H1 (cell line): ENCODE measurements around the gene THADA. TPM values are rescaled to one million over a fixed set of nuclear protein-coding genes. Genes with fewer than 3 reads are reported as not detected.

ENCODE experiments used
- CTCF ChIA-PET: fragments of 300-600 bp; sonication (Branson Sonifier 250); formaldehyde crosslinking; loops from one replicate; lab custom pipeline; 2021; ENCODE audit not compliant: partially characterized antibody; lab: Charles Lee
- POLR2A ChIA-PET: fragments of 300-600 bp; sonication (Branson Sonifier 250); formaldehyde crosslinking; loops from one replicate; lab custom pipeline; 2021; ENCODE audit warnings: inconsistent platforms; ENCODE audit not compliant: partially characterized antibody; lab: Charles Lee
- DNase-seq, 2 experiments: peaks; one replicate each; pipeline versions ENCODE4 v3.0.0 to v3.0.0-alpha.2; 2010 to 2022; ENCODE audit warnings: low spot score in 2 of 2, low read depth in 1 of 2, mixed read lengths in 1 of 2
- FAIRE-seq: peaks from 2 replicates; lab custom pipeline; 2011; peaks lifted over from hg19 to GRCh38; lab: Jason Lieb, UNC
- H2AFZ ChIP-seq: 2 replicates; pipeline ENCODE4 v1.8.1; 2012; ENCODE audit warnings: low read length, inconsistent platforms
- H2AK5ac ChIP-seq: 2 replicates; pipeline ENCODE4 v1.6.1; 2013; ENCODE audit warnings: low read depth, low read length
- H2BK120ac ChIP-seq: replicated peaks from 2 replicates; pipeline ENCODE3; 2013; ENCODE audit warnings: low read depth, low read length, inconsistent platforms
- H2BK12ac ChIP-seq: 2 replicates; pipeline ENCODE4 v1.6.1; 2013; ENCODE audit warnings: low read depth, low read length
- H2BK15ac ChIP-seq: 2 replicates; pipeline ENCODE4 v1.6.1; 2013; ENCODE audit warnings: low read length
- H2BK20ac ChIP-seq: 2 replicates; pipeline ENCODE4 v1.6.1; 2013; ENCODE audit warnings: low read length
- H2BK5ac ChIP-seq: 2 replicates; pipeline ENCODE4 v1.6.1; 2013; ENCODE audit warnings: low read depth, low read length
- H3K14ac ChIP-seq: 2 replicates; pipeline ENCODE4 v1.6.1; 2013; ENCODE audit warnings: inconsistent platforms; ENCODE audit not compliant: insufficient read length
- H3K18ac ChIP-seq: 2 replicates; pipeline ENCODE4 v1.6.1; 2013; ENCODE audit warnings: low read length; ENCODE audit errors: extremely low read depth
- H3K23ac ChIP-seq: 2 replicates; pipeline ENCODE4 v1.6.1; 2013; ENCODE audit warnings: inconsistent platforms; ENCODE audit not compliant: insufficient read length
- H3K23me2 ChIP-seq: 2 replicates; pipeline ENCODE4 v1.6.1; 2013; ENCODE audit warnings: low read depth, low read length
- H3K27ac ChIP-seq: 2 replicates; pipeline ENCODE4 v1.6.1; 2011; ENCODE audit warnings: low read depth, low read length, inconsistent platforms
- H3K27me3 ChIP-seq, 4 experiments: replicated peaks in 1 of 4; 1 replicate in 1 of 4; 2 replicates in 3 of 4; pipeline versions ENCODE4 v1.6.1 to v1.8.1; 2011 to 2013; ENCODE audit warnings: low read length in 3 of 4, mild to moderate bottlenecking in 3 of 4, inconsistent platforms in 2 of 4, mixed read lengths in 2 of 4, moderate library complexity in 1 of 4; ENCODE audit not compliant: control insufficient read depth in 3 of 4, insufficient read depth in 3 of 4; ENCODE audit errors: extremely low read depth in 1 of 4
- H3K36me3 ChIP-seq, 4 experiments: 2 replicates each; pipeline versions ENCODE4 v1.6.1 to v1.8.1; 2011 to 2013; ENCODE audit warnings: mild to moderate bottlenecking in 4 of 4, low read length in 3 of 4, moderate library complexity in 2 of 4, control low read depth in 1 of 4, inconsistent platforms in 1 of 4; ENCODE audit not compliant: insufficient read depth in 4 of 4, control insufficient read depth in 2 of 4
- H3K4ac ChIP-seq: replicated peaks from 2 replicates; pipeline ENCODE3; 2013; ENCODE audit warnings: low read length, low read depth, mixed read lengths, inconsistent platforms; ENCODE audit not compliant: insufficient read length
- H3K4me1 ChIP-seq, 4 experiments: replicated peaks in 1 of 4; 1 replicate in 1 of 4; 2 replicates in 3 of 4; pipeline versions ENCODE4 v1.6.1 to v1.8.1; 2011 to 2013; ENCODE audit warnings: low read length in 3 of 4, inconsistent platforms in 2 of 4, mixed read lengths in 1 of 4; ENCODE audit not compliant: insufficient read depth in 4 of 4, control insufficient read depth in 3 of 4
- H3K4me2 ChIP-seq, 2 experiments: 2 replicates each; pipeline versions ENCODE4 v1.6.1 to v1.8.1; 2011 to 2013; ENCODE audit warnings: low read depth in 2 of 2, low read length in 2 of 2, control low read depth in 1 of 2, inconsistent platforms in 1 of 2, mild to moderate bottlenecking in 1 of 2; ENCODE audit not compliant: insufficient read depth in 1 of 2
- H3K4me3 ChIP-seq, 4 experiments: fragments of 200-600, 300-600 bp in 1 of 4; sonication (generic), shearing (Covaris generic), sonication (Bioruptor Twin) in 1 of 4; 2 replicates each; pipeline versions ENCODE4 v1.5.1 to v1.8.1; 2011 to 2016; ENCODE audit warnings: low read length in 4 of 4, low read depth in 3 of 4, control low read depth in 2 of 4, inconsistent platforms in 2 of 4, mild to moderate bottlenecking in 2 of 4, mixed read lengths in 1 of 4, moderate library complexity in 1 of 4; ENCODE audit not compliant: insufficient read depth in 2 of 4; ENCODE audit errors: extremely low read depth in 1 of 4
- H3K56ac ChIP-seq: replicated peaks from 2 replicates; pipeline ENCODE3; 2013; ENCODE audit warnings: low read depth, mild to moderate bottlenecking, mixed read lengths, low read length, inconsistent platforms; ENCODE audit not compliant: insufficient read length
- H3K79me1 ChIP-seq: 2 replicates; pipeline ENCODE4 v1.6.1; 2013; ENCODE audit warnings: low read depth, low read length, control low read depth
- H3K79me2 ChIP-seq, 2 experiments: 2 replicates each; pipeline versions ENCODE4 v1.6.1 to v1.8.1; 2012 to 2013; ENCODE audit warnings: low read length in 2 of 2, mild to moderate bottlenecking in 2 of 2, inconsistent platforms in 1 of 2; ENCODE audit not compliant: insufficient read depth in 2 of 2, control insufficient read depth in 1 of 2
- H3K9ac ChIP-seq, 4 experiments: replicated peaks in 1 of 4; 1 replicate in 1 of 4; 2 replicates in 3 of 4; pipeline versions ENCODE4 v1.6.1 to v1.8.1; 2011 to 2013; ENCODE audit warnings: low read depth in 3 of 4, low read length in 3 of 4, control low read depth in 2 of 4, mild to moderate bottlenecking in 2 of 4, moderate library complexity in 2 of 4, inconsistent platforms in 1 of 4; ENCODE audit errors: extremely low read depth in 1 of 4
- H3K9me3 ChIP-seq, 2 experiments: 2 replicates each; pipeline versions ENCODE4 v1.6.1 to v1.8.1; 2012 to 2013; ENCODE audit warnings: mild to moderate bottlenecking in 2 of 2, moderate library complexity in 2 of 2, control low read depth in 1 of 2, inconsistent platforms in 1 of 2, low read depth in 1 of 2, low read length in 1 of 2, mixed read lengths in 1 of 2; ENCODE audit not compliant: insufficient read depth in 2 of 2
- H4K20me1 ChIP-seq, 2 experiments: replicated peaks in 1 of 2; 2 replicates each; pipeline versions ENCODE3 to v1.8.1; 2011 to 2013; ENCODE audit warnings: inconsistent platforms in 2 of 2, low read length in 2 of 2, mild to moderate bottlenecking in 1 of 2; ENCODE audit not compliant: insufficient read depth in 2 of 2, control insufficient read depth in 1 of 2
- H4K5ac ChIP-seq: 2 replicates; pipeline ENCODE4 v1.6.1; 2013; ENCODE audit warnings: low read length, low read depth, mixed read lengths, inconsistent platforms; ENCODE audit not compliant: insufficient read length
- H4K8ac ChIP-seq: 2 replicates; pipeline ENCODE4 v1.8.0; 2013; ENCODE audit warnings: mild to moderate bottlenecking, moderate library complexity, low read length, inconsistent platforms; ENCODE audit not compliant: insufficient read depth; ENCODE audit errors: extremely low read depth
- H4K91ac ChIP-seq: replicated peaks from 2 replicates; pipeline ENCODE3; 2013; ENCODE audit warnings: low read length, mixed read lengths, inconsistent platforms; ENCODE audit not compliant: insufficient read length
- BRCA1 ChIP-seq: IDR thresholded peaks from 2 replicates; pipeline ENCODE4 v1.6.1; 2012; ENCODE audit warnings: low read depth, low read length, improper control_type of control experiment
- CBX5 ChIP-seq: fragments of 300-800, 300-1000 bp; sonication (generic); IDR thresholded peaks from 2 replicates; pipeline ENCODE4 v1.7.1; 2016; ENCODE audit warnings: antibody characterized with exemption, low read length, low read depth
- CEBPB ChIP-seq: IDR thresholded peaks from 2 replicates; pipeline ENCODE4 v1.6.1; 2012; ENCODE audit warnings: low read depth, low read length
- CHD2 ChIP-seq: IDR thresholded peaks from 2 replicates; pipeline ENCODE4 v1.6.1; 2012; ENCODE audit warnings: low read length, improper control_type of control experiment
- KDM1A ChIP-seq: fragments of 200-600, 300-600 bp; sonication (generic); IDR thresholded peaks from 2 replicates; pipeline ENCODE4 v1.7.1; 2016; ENCODE audit warnings: mild to moderate bottlenecking, low read length, borderline replicate concordance
- NANOG ChIP-seq: IDR thresholded peaks from 2 replicates; pipeline ENCODE4 v1.6.1; 2011; ENCODE audit warnings: low read length, low read depth, mild to moderate bottlenecking, inconsistent platforms; ENCODE audit not compliant: insufficient read depth, poor library complexity, severe bottlenecking
- PHF8 ChIP-seq: fragments of 200-600 bp; sonication (generic); conservative IDR thresholded peaks from 2 replicates; pipeline ENCODE4 v1.7.1; 2012; ENCODE audit warnings: low read depth, mild to moderate bottlenecking, inconsistent platforms, low read length, moderate library complexity
- POU5F1 ChIP-seq: IDR thresholded peaks from 2 replicates; pipeline ENCODE4 v1.6.1; 2011; ENCODE audit warnings: low read depth, mild to moderate bottlenecking, low read length, moderate library complexity
- RNF2 ChIP-seq: fragments of 200-900, 300-1000 bp; sonication (generic); IDR thresholded peaks from 2 replicates; pipeline ENCODE4 v1.7.1; 2016; ENCODE audit warnings: borderline replicate concordance, low read depth, mild to moderate bottlenecking, antibody characterized with exemption, low read length; ENCODE audit not compliant: poor library complexity, severe bottlenecking; ENCODE audit errors: missing control alignments
- SAP30 ChIP-seq: fragments of 300-600 bp; sonication (generic); IDR thresholded peaks from 2 replicates; pipeline ENCODE4 v1.7.1; 2012; ENCODE audit warnings: low read length, moderate library complexity, mild to moderate bottlenecking, inconsistent platforms; ENCODE audit not compliant: insufficient read depth, insufficient replicate concordance
- SP4 ChIP-seq: IDR thresholded peaks from 2 replicates; pipeline ENCODE4 v1.6.1; 2012; ENCODE audit warnings: low read length, inconsistent platforms
- TAF1 ChIP-seq: IDR thresholded peaks from 2 replicates; pipeline ENCODE4 v1.6.1; 2011; ENCODE audit warnings: mild to moderate bottlenecking, low read depth, low read length
- TAF7 ChIP-seq: optimal IDR thresholded peaks from 2 replicates; pipeline ENCODE3; 2011; ENCODE audit warnings: low read depth, mild to moderate bottlenecking, inconsistent platforms, low read length, moderate library complexity, borderline replicate concordance
- WGBS, 2 experiments: shearing (Covaris generic) in 1 of 2; methylation state at CpG; one replicate each; pipeline versions ENCODE4 v1.1.6 to v1.1.7; 2013 to 2015; ENCODE audit warnings: low lambda C conversion rate in 2 of 2, mixed read lengths in 2 of 2, inconsistent platforms in 1 of 2, low coverage in 1 of 2, missing lambda C conversion rate in 1 of 2; ENCODE audit not compliant: insufficient replicate concordance in 2 of 2, insufficient coverage in 1 of 2, insufficient read length in 1 of 2; ENCODE audit errors: extremely low coverage in 1 of 2, missing lambda C conversion rate in 1 of 2; 5-methylcytosine and 5-hydroxymethylcytosine counted together
- polyA plus RNA-seq, 7 experiments: library from polyadenylated mRNA; depleted of rRNA in 3 of 7; stranded (reverse) in 5 of 7; unstranded in 2 of 7; fragments of >200 nt in 5 of 7; fragments of 200-250 nt in 2 of 7; gene quantifications; 1 replicate in 5 of 7; 2 replicates in 1 of 7; 4 replicates in 1 of 7; pipeline versions ENCODE4 v1.2.1 to v1.2.3, GENCODE V29; 2011 to 2013; ENCODE audit warnings: missing spikeins in 2 of 7, mixed read lengths in 2 of 7
- total RNA-seq: library from RNA; stranded (reverse); fragmentation: NEBNext Ultra II Directional; extraction: Animal tissue kit (Norgen Biotek cat#: 25700); gene quantifications from 2 replicates; pipeline ENCODE4 v1.2.1, GENCODE V29; 2021
- TF ChIP-seq, protein P1 (sequence below): IDR thresholded peaks from 2 replicates; pipeline ENCODE4 v1.6.1; 2012; ENCODE audit warnings: inconsistent platforms

The THADA gene
- total and polyA plus RNA-seq, 2 of the 8 experiments (the other 6 are each of a cell fraction or from before 2014, with no cell fraction given) = 22.4 to 26.8 TPM

DNA sequence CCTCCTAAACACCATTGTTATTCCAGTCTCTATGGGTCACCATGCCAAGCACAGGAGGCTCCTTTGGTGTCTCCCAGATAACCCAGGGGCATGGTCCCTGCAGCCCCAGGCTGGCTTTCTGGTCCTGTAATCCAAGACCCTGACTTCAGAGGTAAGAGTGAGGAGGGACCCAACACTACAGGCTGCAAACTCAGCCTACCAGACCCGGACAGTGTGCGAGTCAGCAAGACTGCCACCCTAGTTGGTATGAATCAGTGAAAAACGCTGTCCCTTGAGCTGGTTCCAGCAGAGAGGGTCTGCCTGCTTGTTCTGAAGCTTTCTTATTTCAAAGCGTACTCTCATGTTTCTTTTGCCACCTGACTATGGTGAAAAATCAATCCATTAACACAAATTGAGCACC lies 321.8 kb downstream of the THADA start:
- no peaks in the 10 kb centered on the region for H3K9me3 ChIP-seq
- H3K27me3 ChIP-seq = no peaks in the 10 kb centered on the region
- H3K79me2 ChIP-seq = no peaks in the 10 kb centered on the region
- H2BK5ac ChIP-seq = no peak overlapping the region
- no peak overlapping the region for H2AK5ac ChIP-seq
- peaks cover 0 to 3% (median 2%) of the 10 kb centered on the region in 4 experiments; a peak in 4 of 7 replicates for H3K4me1 ChIP-seq
- no peak overlapping the region for H3K18ac ChIP-seq
- ChIA-PET CTCF (interaction anchor here (0.5 to 1.3 kb wide), 3 partner anchors 10 to 939 kb away, joined by 3 read pairs; no protein-coding TSS in a partner anchor), POLR2A (no interaction called here)
- 83% methylated on average over 4 of the region's 4 CpGs; no CpG with 5 or more reads in 1 of the 2 experiments for WGBS, 2 experiments
- no peak overlapping the region for H3K14ac ChIP-seq
- H2BK20ac ChIP-seq = no peak overlapping the region
- H3K27ac ChIP-seq = no peak overlapping the region
- H4K91ac ChIP-seq = no peak overlapping the region
- FAIRE-seq (no peak), DNase-seq (no peak)
- H3K23me2 ChIP-seq = no peaks in the 10 kb centered on the region
- H3K4me2 ChIP-seq = no peak overlapping the region
- no peak overlapping the region for H4K5ac ChIP-seq
- H2AFZ ChIP-seq = no peak overlapping the region
- H3K4ac ChIP-seq = no peak overlapping the region
- H4K20me1 ChIP-seq = no peaks in the 10 kb centered on the region
- no peak overlapping the region for H3K56ac ChIP-seq
- no peaks in the 10 kb centered on the region for H3K79me1 ChIP-seq
- H2BK12ac ChIP-seq = no peak overlapping the region
- H3K36me3 ChIP-seq = no peaks in the 10 kb centered on the region
- H3K9ac ChIP-seq = no peak overlapping the region
- H3K23ac ChIP-seq = no peak overlapping the region
- no peak overlapping the region for H2BK15ac ChIP-seq
- H3K4me3 ChIP-seq = no peak overlapping the region
- no peak overlapping the region for H2BK120ac ChIP-seq
- H4K8ac ChIP-seq = no peak overlapping the region; the same call in 1 of the 2 replicates
- TF ChIP-seq NANOG = no peak
- no peak for TF ChIP-seq PHF8
- no peak for TF ChIP-seq POU5F1
- TF ChIP-seq CBX5 = no peak
- no peak for TF ChIP-seq CHD2
- TF ChIP-seq, protein P1, sequence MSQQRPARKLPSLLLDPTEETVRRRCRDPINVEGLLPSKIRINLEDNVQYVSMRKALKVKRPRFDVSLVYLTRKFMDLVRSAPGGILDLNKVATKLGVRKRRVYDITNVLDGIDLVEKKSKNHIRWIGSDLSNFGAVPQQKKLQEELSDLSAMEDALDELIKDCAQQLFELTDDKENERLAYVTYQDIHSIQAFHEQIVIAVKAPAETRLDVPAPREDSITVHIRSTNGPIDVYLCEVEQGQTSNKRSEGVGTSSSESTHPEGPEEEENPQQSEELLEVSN = no peak
- TF ChIP-seq TAF7 = no peak
- no peak for TF ChIP-seq SP4
- TF ChIP-seq CEBPB = no peak
- no peak for TF ChIP-seq RNF2
- TF ChIP-seq KDM1A = no peak
- no peak for TF ChIP-seq BRCA1
- no peak for TF ChIP-seq TAF1
- TF ChIP-seq SAP30 = no peak
